HG02840 (cell line): ENCODE measurements around the gene DCLK3.

Source experiments
- ATAC-seq: cut with Tn5 transposase; IDR thresholded peaks from one replicate; pipeline ENCODE4 v1.9.1; 2021; ENCODE audit warnings: mild to moderate bottlenecking, moderate library complexity, moderate number of reproducible peaks; ENCODE audit not compliant: unreplicated experiment, low FRiP score

Gene DCLK3

GRCh38 chr3:36713904-36714303 lies 50.4 kb downstream of the DCLK3 start:
- no peak for ATAC-seq

GRCh38 chr3:36710606-36711005 lies 53.7 kb downstream of the DCLK3 start:
- ATAC-seq: no peak

GRCh38 chr3:36709826-36710365 lies 54.5 kb downstream of the DCLK3 start:
- ATAC-seq: no peak

GRCh38 chr3:36709281-36709680 lies 55.1 kb downstream of the DCLK3 start:
- ATAC-seq: no peak

- ATAC-seq: no peak
Measured at GRCh38 chr3:36707623-36708409, 56.5 kb downstream of the DCLK3 start.

- no peak for ATAC-seq
Measured at GRCh38 chr3:36705015-36705414, 59.3 kb downstream of the DCLK3 start.

GRCh38 chr3:36704280-36704679 lies 60.1 kb downstream of the DCLK3 start:
- ATAC-seq: no peak

GRCh38 chr3:36701249-36701572 lies 63.1 kb downstream of the DCLK3 start:
- ATAC-seq: no peak

- peak; percentile 82 for ATAC-seq
Measured at GRCh38 chr3:36700537-36701248, 63.7 kb downstream of the DCLK3 start.

- ATAC-seq: no peak
Measured at GRCh38 chr3:36698314-36698713, 66.0 kb downstream of the DCLK3 start.

- no peak for ATAC-seq
Measured at GRCh38 chr3:36697229-36698001, 66.9 kb downstream of the DCLK3 start.

- ATAC-seq: no peak
Measured at GRCh38 chr3:36696799-36697198, 67.6 kb downstream of the DCLK3 start.

GRCh38 chr3:36695769-36696137 lies 68.6 kb downstream of the DCLK3 start:
- no peak for ATAC-seq

- ATAC-seq: no peak
Measured at GRCh38 chr3:36695113-36695768, 69.1 kb downstream of the DCLK3 start.

GRCh38 chr3:36693670-36694069 lies 70.7 kb downstream of the DCLK3 start:
- no peak for ATAC-seq

GRCh38 chr3:36689560-36689959 lies 74.8 kb downstream of the DCLK3 start:
- no peak for ATAC-seq

GRCh38 chr3:36688815-36689214 lies 75.5 kb downstream of the DCLK3 start:
- ATAC-seq: no peak

- ATAC-seq: no peak
Measured at GRCh38 chr3:36686516-36686915, 77.8 kb downstream of the DCLK3 start.

- ATAC-seq: no peak
Measured at GRCh38 chr3:36681867-36682266, 82.5 kb downstream of the DCLK3 start.

- no peak for ATAC-seq
Measured at GRCh38 chr3:36680952-36681351, 83.4 kb downstream of the DCLK3 start.
